Sigmoid colon (tissue), 4 donors: ENCODE measurements around the gene FBXO17.

Experiments used
- POLR2A ChIP-seq, 2 donors: fragments of 450-650 bp; IDR thresholded peaks; one replicate each; pipeline ENCODE4 v1.6.1; 2016; ENCODE audit warnings: antibody characterized with exemption in 2 of 2, mild to moderate bottlenecking in 2 of 2, moderate library complexity in 2 of 2
- POLR2AphosphoS5 ChIP-seq, 4 donors: sonication (generic); formaldehyde crosslinking; IDR thresholded peaks; one replicate each; pipeline ENCODE4 v1.6.1; 2017; ENCODE audit warnings: antibody characterized with exemption in 4 of 4
- TF ChIP-seq, protein P1 (sequence below), 4 experiments: fragments of 450-650 bp in 3 of 4; fragments of 200-600 bp in 1 of 4; IDR thresholded peaks; one replicate each; pipeline ENCODE4 v1.5.1; 2016 to 2019; ENCODE audit warnings: antibody characterized with exemption in 4 of 4, mild to moderate bottlenecking in 3 of 4, moderate library complexity in 2 of 4

DNA sequence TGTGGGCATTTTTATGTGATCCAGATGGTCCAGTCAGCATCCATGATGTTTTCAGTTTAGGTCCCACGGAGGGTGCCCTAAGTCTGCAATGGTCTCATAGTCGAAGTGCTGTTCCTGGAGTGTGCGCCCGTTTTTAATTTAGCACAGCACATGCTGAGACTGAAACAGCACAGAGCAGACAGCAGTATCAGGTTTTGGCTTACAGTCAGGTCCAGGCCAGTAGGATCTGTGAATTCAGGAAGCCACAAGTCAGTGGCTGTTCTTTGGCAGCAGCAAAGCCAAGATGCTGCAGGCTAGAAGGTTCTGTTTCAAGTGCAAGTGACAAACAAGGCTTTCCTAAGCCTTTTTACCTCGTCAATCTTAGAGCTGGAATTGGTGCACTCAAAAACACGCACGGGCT, 38.5 kb upstream of the FBXO17 start:
- TF ChIP-seq, protein P1, sequence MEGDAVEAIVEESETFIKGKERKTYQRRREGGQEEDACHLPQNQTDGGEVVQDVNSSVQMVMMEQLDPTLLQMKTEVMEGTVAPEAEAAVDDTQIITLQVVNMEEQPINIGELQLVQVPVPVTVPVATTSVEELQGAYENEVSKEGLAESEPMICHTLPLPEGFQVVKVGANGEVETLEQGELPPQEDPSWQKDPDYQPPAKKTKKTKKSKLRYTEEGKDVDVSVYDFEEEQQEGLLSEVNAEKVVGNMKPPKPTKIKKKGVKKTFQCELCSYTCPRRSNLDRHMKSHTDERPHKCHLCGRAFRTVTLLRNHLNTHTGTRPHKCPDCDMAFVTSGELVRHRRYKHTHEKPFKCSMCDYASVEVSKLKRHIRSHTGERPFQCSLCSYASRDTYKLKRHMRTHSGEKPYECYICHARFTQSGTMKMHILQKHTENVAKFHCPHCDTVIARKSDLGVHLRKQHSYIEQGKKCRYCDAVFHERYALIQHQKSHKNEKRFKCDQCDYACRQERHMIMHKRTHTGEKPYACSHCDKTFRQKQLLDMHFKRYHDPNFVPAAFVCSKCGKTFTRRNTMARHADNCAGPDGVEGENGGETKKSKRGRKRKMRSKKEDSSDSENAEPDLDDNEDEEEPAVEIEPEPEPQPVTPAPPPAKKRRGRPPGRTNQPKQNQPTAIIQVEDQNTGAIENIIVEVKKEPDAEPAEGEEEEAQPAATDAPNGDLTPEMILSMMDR (IDR thresholded peaks at IDR 0.05), result no peak
- TF ChIP-seq POLR2A (IDR thresholded peaks at IDR 0.05) (no peak), POLR2AphosphoS5 (IDR thresholded peaks at IDR 0.05) (no peak)
